Measurements from ENCODE around the gene SLIT1.

The SLIT1 gene

GRCh38 chr10:97169063-97169462, 16.7 kb downstream of the SLIT1 start:
- no peak for DNase-seq

GRCh38 chr10:97168645-97169044, 17.1 kb downstream of the SLIT1 start:
- DNase-seq: no peak

GRCh38 chr10:97165499-97165898, 20.3 kb downstream of the SLIT1 start:
- DNase-seq: no peak

- no peak for DNase-seq
Measured at GRCh38 chr10:97163781-97164501, 21.8 kb downstream of the SLIT1 start.

GRCh38 chr10:97163181-97163580, 22.6 kb downstream of the SLIT1 start:
- DNase-seq: no peak

GRCh38 chr10:97159646-97160305, 26.0 kb downstream of the SLIT1 start:
- no peak for DNase-seq

- DNase-seq: no peak
Measured at GRCh38 chr10:97157578-97158095, 28.1 kb downstream of the SLIT1 start.

- no peak for DNase-seq
Measured at GRCh38 chr10:97154781-97155180, 31.0 kb downstream of the SLIT1 start.

GRCh38 chr10:97154162-97154561, 31.6 kb downstream of the SLIT1 start:
- no peak for DNase-seq

GRCh38 chr10:97153270-97153850, 32.4 kb downstream of the SLIT1 start:
- no peak for DNase-seq

- DNase-seq: no peak
Measured at GRCh38 chr10:97151307-97151914, 34.3 kb downstream of the SLIT1 start.

GRCh38 chr10:97150616-97151015, 35.1 kb downstream of the SLIT1 start:
- no peak for DNase-seq

- DNase-seq: no peak
Measured at GRCh38 chr10:97150013-97150595, 35.7 kb downstream of the SLIT1 start.

GRCh38 chr10:97149079-97149531, 36.7 kb downstream of the SLIT1 start:
- no peak for DNase-seq

- DNase-seq: no peak
Measured at GRCh38 chr10:97144297-97144696, 41.5 kb downstream of the SLIT1 start.

- DNase-seq: no peak
Measured at GRCh38 chr10:97142834-97143233, 42.9 kb downstream of the SLIT1 start.

- DNase-seq: no peak
Measured at GRCh38 chr10:97140902-97141745, 44.6 kb downstream of the SLIT1 start.

- DNase-seq: no peak
Measured at GRCh38 chr10:97140049-97140846, 45.5 kb downstream of the SLIT1 start.

GRCh38 chr10:97139651-97140048, 46.1 kb downstream of the SLIT1 start:
- DNase-seq: no peak

- no peak for DNase-seq
Measured at GRCh38 chr10:97138846-97139245, 46.9 kb downstream of the SLIT1 start.

GRCh38 chr10:97138174-97138573, 47.6 kb downstream of the SLIT1 start:
- no peak for DNase-seq
